GM19099 (cell line): Measurements from ENCODE around the gene NLGN1.

ENCODE experiments used
- POLR2A ChIP-seq: IDR thresholded peaks from 3 replicates; pipeline ENCODE4 v1.6.1; 2011; ENCODE audit warnings: low read depth; ENCODE audit not compliant: insufficient read length; ENCODE audit errors: extremely low read depth

Gene NLGN1

GRCh38 chr3:174329321-174329720 lies 931.8 kb downstream of the NLGN1 start:
- no peak for TF ChIP-seq POLR2A

DNA sequence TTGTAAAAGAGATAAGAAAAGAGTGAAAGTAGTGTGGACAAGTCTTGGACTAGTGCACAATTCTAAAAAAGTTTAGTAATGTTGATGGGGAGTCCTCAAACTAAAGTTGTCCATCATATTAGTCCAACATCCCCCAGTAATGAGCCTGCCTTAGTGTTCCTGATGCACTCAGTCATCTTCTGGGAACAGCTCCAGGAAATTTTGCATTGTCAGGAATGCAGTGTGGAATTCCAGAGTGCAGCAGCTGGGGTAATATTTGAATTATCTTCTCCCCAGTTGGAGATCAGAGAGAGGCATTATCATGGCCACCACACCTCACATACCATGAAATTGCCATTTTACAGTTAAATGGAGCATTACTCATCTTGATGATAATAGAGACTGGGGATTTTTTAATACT lies 932.8 kb downstream of the NLGN1 start:
- TF ChIP-seq POLR2A = no peak

DNA sequence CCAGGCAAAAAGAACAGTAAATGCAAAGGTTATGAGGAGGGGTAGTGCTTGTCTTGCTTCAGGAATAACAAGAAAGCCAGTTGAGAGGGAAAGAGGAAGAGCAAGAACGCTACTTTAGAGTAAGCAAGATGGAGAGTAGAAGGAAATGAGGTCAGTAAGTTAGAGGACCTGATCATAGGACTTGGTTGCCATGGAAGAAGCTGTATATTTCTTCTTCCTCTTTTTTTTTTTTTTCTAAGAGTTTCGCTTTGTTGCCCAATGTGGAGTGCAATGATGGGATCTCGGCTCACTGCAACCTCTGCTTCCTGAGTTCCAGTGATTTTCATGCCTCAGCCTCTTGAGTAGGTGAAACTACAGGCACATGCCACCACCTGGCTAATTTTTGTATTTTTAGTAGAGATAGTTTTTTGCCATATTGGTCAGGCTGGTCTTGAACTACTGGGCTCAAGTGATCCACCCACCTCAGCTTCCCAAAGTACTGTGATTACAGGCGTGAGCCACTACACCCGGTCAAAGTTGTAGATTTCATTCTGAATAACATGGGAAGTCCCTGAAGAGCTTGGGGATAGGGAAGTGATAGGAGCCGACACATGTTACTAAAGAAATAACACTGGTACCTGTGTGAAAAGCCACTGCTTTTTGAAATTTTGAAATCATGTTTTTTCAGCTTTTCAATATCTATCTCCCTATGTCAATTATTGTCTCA lies 933.7 kb downstream of the NLGN1 start:
- TF ChIP-seq POLR2A = no peak

- no peak for TF ChIP-seq POLR2A
Measured at GRCh38 chr3:174332391-174332790, 934.8 kb downstream of the NLGN1 start.

GRCh38 chr3:174333640-174334039 lies 936.1 kb downstream of the NLGN1 start:
- no peak for TF ChIP-seq POLR2A

- TF ChIP-seq POLR2A = no peak
Measured at GRCh38 chr3:174334111-174334510, 936.6 kb downstream of the NLGN1 start.

DNA sequence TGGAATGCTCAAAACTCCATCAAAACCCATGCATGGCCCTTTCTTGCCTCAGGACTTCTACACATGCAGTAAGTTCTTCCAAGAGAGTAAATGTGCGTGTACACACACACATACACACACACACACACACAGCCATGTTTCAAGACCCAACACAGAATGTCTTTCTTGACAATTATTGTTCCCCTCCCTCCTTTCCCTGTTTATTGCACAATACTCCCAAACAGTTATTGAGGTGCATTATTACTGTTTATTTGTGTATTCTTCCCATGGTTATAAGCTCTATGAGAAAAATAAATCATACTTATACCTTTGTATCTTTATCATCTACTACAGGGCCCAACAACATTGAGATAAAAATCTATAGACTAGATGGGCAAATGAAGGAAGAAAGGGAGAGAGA lies 937.8 kb downstream of the NLGN1 start:
- TF ChIP-seq POLR2A = no peak

DNA sequence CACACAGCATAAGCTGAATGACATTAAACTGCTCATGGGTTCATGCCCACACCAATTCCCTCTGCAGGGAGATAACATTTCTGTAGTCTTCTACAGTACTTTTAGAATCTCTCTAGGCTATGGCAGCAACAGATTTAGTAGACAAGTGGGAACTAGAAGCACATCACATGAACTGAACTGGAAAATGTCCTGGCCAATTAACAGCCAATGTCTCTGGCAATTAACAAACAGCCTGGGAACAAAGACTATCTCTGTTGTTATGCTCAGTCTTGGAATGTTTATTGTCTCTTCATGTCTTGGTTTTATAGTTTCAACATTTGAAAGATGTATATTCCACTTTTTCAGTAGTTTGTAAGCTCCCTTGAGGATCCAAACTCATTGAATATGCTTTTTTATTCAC lies 938.4 kb downstream of the NLGN1 start:
- TF ChIP-seq POLR2A = no peak
